ENCODE data around the gene D2HGDH. TPM values are rescaled to one million over a fixed set of nuclear protein-coding genes. Genes with fewer than 3 reads are reported as not detected.

The D2HGDH gene
- total and polyA plus RNA-seq, 2 experiments from 2014 or later = 3.7 to 17.3 TPM

DNA sequence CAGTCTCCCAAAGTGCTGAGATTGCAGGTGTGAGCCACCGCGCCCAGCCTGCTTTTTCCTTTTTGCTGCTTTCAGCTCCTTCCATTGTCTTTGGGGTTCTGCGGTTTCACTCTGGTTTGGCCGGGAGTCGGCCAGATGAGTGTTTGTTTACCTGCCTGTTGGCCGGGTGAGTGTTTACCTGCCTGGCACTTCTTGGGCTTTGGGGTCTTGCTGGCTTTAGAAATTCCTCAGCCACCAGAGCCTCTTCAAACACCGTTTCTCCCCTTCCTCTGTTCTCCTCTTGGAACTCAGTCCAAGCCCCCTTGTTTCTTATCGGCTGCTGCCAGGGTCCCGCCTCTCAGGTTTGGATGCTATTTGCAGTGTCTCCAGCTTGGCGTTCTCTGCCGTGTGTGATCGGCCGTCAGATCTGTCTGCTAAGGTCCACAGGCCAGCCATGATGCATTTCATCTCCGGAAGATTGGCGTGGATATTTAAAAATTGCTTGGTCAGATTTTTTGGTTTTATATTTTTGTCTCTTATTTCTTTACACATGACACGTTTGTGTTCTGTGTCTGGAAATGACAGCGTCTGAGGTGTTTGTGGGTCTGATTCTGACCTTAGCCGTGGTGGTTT, 28.0 kb downstream of the D2HGDH start:
- H3K9me2 ChIP-seq (ENCODE audit: insufficient read depth) = no peaks in the 10 kb centered on the region
- TF ChIP-seq STAT1 (IDR thresholded peaks at IDR 0.05; ENCODE audit: unreplicated experiment) = no peak
- TF ChIP-seq EZH2 (IDR thresholded peaks at IDR 0.05; ENCODE audit: low read depth, unreplicated experiment) = no peak
- TF ChIP-seq, protein P1, sequence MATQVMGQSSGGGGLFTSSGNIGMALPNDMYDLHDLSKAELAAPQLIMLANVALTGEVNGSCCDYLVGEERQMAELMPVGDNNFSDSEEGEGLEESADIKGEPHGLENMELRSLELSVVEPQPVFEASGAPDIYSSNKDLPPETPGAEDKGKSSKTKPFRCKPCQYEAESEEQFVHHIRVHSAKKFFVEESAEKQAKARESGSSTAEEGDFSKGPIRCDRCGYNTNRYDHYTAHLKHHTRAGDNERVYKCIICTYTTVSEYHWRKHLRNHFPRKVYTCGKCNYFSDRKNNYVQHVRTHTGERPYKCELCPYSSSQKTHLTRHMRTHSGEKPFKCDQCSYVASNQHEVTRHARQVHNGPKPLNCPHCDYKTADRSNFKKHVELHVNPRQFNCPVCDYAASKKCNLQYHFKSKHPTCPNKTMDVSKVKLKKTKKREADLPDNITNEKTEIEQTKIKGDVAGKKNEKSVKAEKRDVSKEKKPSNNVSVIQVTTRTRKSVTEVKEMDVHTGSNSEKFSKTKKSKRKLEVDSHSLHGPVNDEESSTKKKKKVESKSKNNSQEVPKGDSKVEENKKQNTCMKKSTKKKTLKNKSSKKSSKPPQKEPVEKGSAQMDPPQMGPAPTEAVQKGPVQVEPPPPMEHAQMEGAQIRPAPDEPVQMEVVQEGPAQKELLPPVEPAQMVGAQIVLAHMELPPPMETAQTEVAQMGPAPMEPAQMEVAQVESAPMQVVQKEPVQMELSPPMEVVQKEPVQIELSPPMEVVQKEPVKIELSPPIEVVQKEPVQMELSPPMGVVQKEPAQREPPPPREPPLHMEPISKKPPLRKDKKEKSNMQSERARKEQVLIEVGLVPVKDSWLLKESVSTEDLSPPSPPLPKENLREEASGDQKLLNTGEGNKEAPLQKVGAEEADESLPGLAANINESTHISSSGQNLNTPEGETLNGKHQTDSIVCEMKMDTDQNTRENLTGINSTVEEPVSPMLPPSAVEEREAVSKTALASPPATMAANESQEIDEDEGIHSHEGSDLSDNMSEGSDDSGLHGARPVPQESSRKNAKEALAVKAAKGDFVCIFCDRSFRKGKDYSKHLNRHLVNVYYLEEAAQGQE (IDR thresholded peaks at IDR 0.05; ENCODE audit: unreplicated experiment) = no peak
- no peak for TF ChIP-seq NANOG (IDR thresholded peaks at IDR 0.05; ENCODE audit: borderline replicate concordance)
- TF ChIP-seq ZNF331 (CRISPR knock-in tag; IDR thresholded peaks at IDR 0.05; ENCODE audit: low read depth) = no peak
- no peak for TF ChIP-seq CREB1 (CRISPR knock-in tag; IDR thresholded peaks at IDR 0.05; ENCODE audit: low read depth)
- no peak for TF ChIP-seq ETS1 (IDR thresholded peaks at IDR 0.05)
- TF ChIP-seq POLR2AphosphoS5 (IDR thresholded peaks at IDR 0.05; ENCODE audit: low read depth) = no peak
- TF ChIP-seq, protein P2, sequence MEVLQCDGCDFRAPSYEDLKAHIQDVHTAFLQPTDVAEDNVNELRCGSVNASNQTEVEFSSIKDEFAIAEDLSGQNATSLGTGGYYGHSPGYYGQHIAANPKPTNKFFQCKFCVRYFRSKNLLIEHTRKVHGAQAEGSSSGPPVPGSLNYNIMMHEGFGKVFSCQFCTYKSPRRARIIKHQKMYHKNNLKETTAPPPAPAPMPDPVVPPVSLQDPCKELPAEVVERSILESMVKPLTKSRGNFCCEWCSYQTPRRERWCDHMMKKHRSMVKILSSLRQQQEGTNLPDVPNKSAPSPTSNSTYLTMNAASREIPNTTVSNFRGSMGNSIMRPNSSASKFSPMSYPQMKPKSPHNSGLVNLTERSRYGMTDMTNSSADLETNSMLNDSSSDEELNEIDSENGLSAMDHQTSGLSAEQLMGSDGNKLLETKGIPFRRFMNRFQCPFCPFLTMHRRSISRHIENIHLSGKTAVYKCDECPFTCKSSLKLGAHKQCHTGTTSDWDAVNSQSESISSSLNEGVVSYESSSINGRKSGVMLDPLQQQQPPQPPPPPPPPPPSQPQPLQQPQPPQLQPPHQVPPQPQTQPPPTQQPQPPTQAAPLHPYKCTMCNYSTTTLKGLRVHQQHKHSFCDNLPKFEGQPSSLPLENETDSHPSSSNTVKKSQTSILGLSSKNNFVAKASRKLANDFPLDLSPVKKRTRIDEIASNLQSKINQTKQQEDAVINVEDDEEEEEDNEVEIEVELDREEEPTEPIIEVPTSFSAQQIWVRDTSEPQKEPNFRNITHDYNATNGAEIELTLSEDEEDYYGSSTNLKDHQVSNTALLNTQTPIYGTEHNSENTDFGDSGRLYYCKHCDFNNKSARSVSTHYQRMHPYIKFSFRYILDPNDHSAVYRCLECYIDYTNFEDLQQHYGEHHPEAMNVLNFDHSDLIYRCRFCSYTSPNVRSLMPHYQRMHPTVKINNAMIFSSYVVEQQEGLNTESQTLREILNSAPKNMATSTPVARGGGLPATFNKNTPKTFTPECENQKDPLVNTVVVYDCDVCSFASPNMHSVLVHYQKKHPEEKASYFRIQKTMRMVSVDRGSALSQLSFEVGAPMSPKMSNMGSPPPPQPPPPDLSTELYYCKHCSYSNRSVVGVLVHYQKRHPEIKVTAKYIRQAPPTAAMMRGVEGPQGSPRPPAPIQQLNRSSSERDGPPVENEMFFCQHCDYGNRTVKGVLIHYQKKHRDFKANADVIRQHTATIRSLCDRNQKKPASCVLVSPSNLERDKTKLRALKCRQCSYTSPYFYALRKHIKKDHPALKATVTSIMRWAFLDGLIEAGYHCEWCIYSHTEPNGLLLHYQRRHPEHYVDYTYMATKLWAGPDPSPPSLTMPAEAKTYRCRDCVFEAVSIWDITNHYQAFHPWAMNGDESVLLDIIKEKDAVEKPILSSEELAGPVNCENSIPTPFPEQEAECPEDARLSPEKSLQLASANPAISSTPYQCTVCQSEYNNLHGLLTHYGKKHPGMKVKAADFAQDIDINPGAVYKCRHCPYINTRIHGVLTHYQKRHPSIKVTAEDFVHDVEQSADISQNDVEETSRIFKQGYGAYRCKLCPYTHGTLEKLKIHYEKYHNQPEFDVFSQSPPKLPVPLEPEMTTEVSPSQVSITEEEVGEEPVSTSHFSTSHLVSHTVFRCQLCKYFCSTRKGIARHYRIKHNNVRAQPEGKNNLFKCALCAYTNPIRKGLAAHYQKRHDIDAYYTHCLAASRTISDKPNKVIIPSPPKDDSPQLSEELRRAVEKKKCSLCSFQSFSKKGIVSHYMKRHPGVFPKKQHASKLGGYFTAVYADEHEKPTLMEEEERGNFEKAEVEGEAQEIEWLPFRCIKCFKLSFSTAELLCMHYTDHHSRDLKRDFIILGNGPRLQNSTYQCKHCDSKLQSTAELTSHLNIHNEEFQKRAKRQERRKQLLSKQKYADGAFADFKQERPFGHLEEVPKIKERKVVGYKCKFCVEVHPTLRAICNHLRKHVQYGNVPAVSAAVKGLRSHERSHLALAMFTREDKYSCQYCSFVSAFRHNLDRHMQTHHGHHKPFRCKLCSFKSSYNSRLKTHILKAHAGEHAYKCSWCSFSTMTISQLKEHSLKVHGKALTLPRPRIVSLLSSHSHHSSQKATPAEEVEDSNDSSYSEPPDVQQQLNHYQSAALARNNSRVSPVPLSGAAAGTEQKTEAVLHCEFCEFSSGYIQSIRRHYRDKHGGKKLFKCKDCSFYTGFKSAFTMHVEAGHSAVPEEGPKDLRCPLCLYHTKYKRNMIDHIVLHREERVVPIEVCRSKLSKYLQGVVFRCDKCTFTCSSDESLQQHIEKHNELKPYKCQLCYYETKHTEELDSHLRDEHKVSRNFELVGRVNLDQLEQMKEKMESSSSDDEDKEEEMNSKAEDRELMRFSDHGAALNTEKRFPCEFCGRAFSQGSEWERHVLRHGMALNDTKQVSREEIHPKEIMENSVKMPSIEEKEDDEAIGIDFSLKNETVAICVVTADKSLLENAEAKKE (CRISPR knock-in tag; IDR thresholded peaks at IDR 0.05) = no peak
- TF ChIP-seq JUNB (IDR thresholded peaks at IDR 0.05; ENCODE audit: unreplicated experiment) = no peak
- TF ChIP-seq CTCF (conservative IDR thresholded peaks at IDR 0.05; ENCODE audit: low read depth in 2 of 2) = no peak
- no peak for TF ChIP-seq EZH2phosphoT487 (IDR thresholded peaks at IDR 0.05; ENCODE audit: unreplicated experiment)
- no peak for TF ChIP-seq ZNF114 (CRISPR knock-in tag; IDR thresholded peaks at IDR 0.05)
- H3K4me3 ChIP-seq = no peak overlapping the region
- Mint-ChIP-seq H3K27ac (no peak overlapping the region), H3K36me3 (ENCODE audit: low read depth) (peaks cover 26% of the 10 kb centered on the region), H3K4me3 (no peak overlapping the region), H3K4me1 (peaks cover 6% of the 10 kb centered on the region; the same call in 2 of the 3 replicates), H3K9me3 (peaks cover 23% of the 10 kb centered on the region), H3K27me3 (ENCODE audit: insufficient read depth, low read depth, poor library complexity) (peaks cover 8% of the 10 kb centered on the region)
- ATAC-seq = no peak
- no peaks in the 10 kb centered on the region for H3K36me3 ChIP-seq (ENCODE audit: insufficient read depth)
- no peaks in the 10 kb centered on the region for H3K27me3 ChIP-seq (ENCODE audit: insufficient read depth)
- DNase-seq (ENCODE audit: low spot score) = no peak
- no peak overlapping the region for H2AFZ ChIP-seq
- H3K4me1 ChIP-seq (ENCODE audit: insufficient read depth) = no peaks in the 10 kb centered on the region
- no peak overlapping the region for H3K4me2 ChIP-seq
- peaks cover 8% of the 10 kb centered on the region; the same call in 1 of the 2 replicates for H3F3A ChIP-seq (replicated peaks; ENCODE audit: low read depth)
- H4K20me1 ChIP-seq (replicated peaks; ENCODE audit: insufficient read depth) = no peaks in the 10 kb centered on the region
- H3K79me2 ChIP-seq (replicated peaks; ENCODE audit: insufficient read depth) = no peaks in the 10 kb centered on the region
- H3K27ac ChIP-seq (ENCODE audit: low read depth) = no peak overlapping the region
